A673 (cell line): ENCODE results near the gene RPTOR.

Experiments used
- CTCF ChIP-seq: fragments of 300-800, 200-600 bp; sonication (generic); conservative IDR thresholded peaks from 2 replicates; pipeline ENCODE4 v1.5.1; 2017; ENCODE audit warnings: low read depth, mild to moderate bottlenecking, antibody characterized with exemption, low read length, moderate library complexity, mixed read lengths
- EZH2 ChIP-seq: fragments of 200-600 bp; sonication (generic); IDR thresholded peaks from 2 replicates; pipeline ENCODE4 v1.6.1; 2017; ENCODE audit warnings: borderline replicate concordance, low read depth, mild to moderate bottlenecking, mixed read lengths, antibody characterized with exemption, low read length; ENCODE audit not compliant: poor library complexity, severe bottlenecking

- TF ChIP-seq CTCF (no peak), EZH2 (no peak)
Observed at GRCh38 chr17:80946449-80946848, 401.8 kb downstream of the RPTOR start.
